ENCODE data around the gene SLC10A6. TPM values are rescaled to one million over a fixed set of nuclear protein-coding genes. Genes with fewer than 3 reads are reported as not detected.
A peak's percentile ranks its signal among the peaks of the same experiment; 100 is the strongest.

SLC10A6 gene
- total and polyA plus RNA-seq, 9 of the 15 experiments (the other 6 are each of a cell fraction or from before 2014, with no cell fraction given) = not detected

DNA sequence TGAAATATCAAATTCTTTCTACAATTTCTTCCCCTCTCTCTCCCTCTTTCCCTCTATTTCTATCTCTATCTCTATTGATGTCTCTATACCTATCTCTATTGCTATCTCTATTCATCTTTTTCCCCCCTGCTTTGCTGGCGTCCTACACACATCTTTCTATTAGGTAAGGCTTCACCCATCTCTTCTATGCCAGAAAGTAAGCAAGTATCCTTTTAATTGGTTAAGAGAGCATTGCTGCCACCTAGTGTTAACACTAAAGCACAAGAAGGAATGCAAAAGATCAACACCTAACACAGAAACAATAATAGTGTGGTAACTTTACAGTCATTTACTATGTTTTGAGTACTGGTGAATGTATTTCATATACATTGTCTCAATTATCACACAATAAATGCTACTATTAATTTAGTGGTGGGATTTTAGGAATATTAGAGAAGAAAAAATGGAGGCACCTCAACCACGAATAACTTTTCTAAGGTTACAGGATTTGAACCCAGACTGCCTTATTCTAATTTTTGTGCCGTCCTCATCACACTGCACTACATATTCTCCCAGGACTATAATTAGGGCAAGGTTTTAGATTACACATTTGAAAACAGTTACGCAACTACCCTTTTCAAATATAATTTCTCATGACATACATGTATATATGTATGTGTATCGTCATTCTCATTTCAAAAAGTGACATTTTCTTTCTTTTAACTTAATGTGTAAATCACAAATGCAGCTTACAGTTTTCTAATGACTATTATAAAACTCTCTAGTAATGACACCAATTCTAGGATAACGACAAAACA is 46.7 kb upstream of the SLC10A6 start:
- POLR2A ChIA-PET = interaction anchor here (1.4 kb wide), 1 partner anchor 400 kb away, joined by 3 read pairs; no protein-coding TSS in a partner anchor
- intact Hi-C loops (cut with micrococcal nuclease) = loop anchor here (1.0 to 5.0 kb wide), 3 partner anchors 104 to 400 kb away; no protein-coding TSS in a partner anchor
- Histone ChIP-seq H3K9ac (ENCODE audit: insufficient read depth in 1 of 2, low read depth in 2 of 2, low read length in 2 of 2) (no peak overlapping the region), H3K4me2 (ENCODE audit: insufficient read depth, low read length) (no peak overlapping the region), H4K20me1 (replicated peaks; ENCODE audit: control insufficient read depth, insufficient read depth, low read length) (no peaks in the 10 kb centered on the region), H3K4me1 (replicated peaks in 1 of 2; ENCODE audit: control insufficient read depth in 2 of 2, insufficient read depth in 2 of 2, low read length in 2 of 2) (peaks cover 6 to 10% of the 10 kb centered on the region in 2 experiments; a peak in 3 of 5 replicates), H3K27ac (ENCODE audit: extremely low read depth, low read depth, low read length) (no peak overlapping the region), H3K4me3 (no peak overlapping the region), H3K9me1 (ENCODE audit: control insufficient read depth, insufficient read depth, low read length) (no peaks in the 10 kb centered on the region), H3K36me3 (ENCODE audit: control insufficient read depth, insufficient read depth, low read length) (no peaks in the 10 kb centered on the region), H3K9me3 (replicated peaks; ENCODE audit: control insufficient read depth, insufficient read depth, low read depth, low read length) (no peaks in the 10 kb centered on the region), H2AFZ (ENCODE audit: low read depth, low read length) (no peak overlapping the region), H3K27me3 (ENCODE audit: control insufficient read depth in 2 of 2, insufficient read depth in 2 of 2, low read length in 2 of 2) (no peaks in the 10 kb centered on the region; a peak in 2 of 5 replicates), H3K79me2 (ENCODE audit: control insufficient read depth, insufficient read depth, low read length) (no peaks in the 10 kb centered on the region)
- DNase-seq (ENCODE audit: extremely low read depth in 1 of 4, low spot score in 3 of 4) (peak; percentile 46 to 72 (median 50)), FAIRE-seq (peak; percentile 85), ATAC-seq (peak; percentile 62)
- CTCF ChIA-PET (ENCODE audit: low intra/inter-chr PET ratio) = interaction anchor here (0.6 to 2.2 kb wide), 7 partner anchors 243 to 672 kb away, joined by 3 to 18 read pairs (median 4); partner anchors contain the start of gene PTPN13
- 33% methylated on average over 6 of the region's 6 CpGs for WGBS (ENCODE audit: insufficient coverage, low coverage, missing lambda C conversion rate)
- BruUV-seq (replicated peaks) = no TSS peak
- in situ Hi-C loops (cut with MboI) = loop anchor here (5.0 to 10.0 kb wide), 2 partner anchors 404 to 949 kb away; no protein-coding TSS in a partner anchor
- TF ChIP-seq ZNF263 (CRISPR knock-in tag; IDR thresholded peaks at IDR 0.05; ENCODE audit: borderline replicate concordance) (no peak), SP2 (IDR thresholded peaks at IDR 0.05; ENCODE audit: extremely low read depth, low read depth, low read length, poor library complexity, severe bottlenecking) (no peak), FOXK2 (conservative IDR thresholded peaks at IDR 0.05 in 1 of 2, IDR thresholded peaks at IDR 0.05 in 1 of 2; ENCODE audit: low read depth in 2 of 2) (peak; percentile 59 to 64; a peak in 2 of 4 replicates), TAF9B (IDR thresholded peaks at IDR 0.05; ENCODE audit: partially characterized antibody) (no peak), HMGN3 (IDR thresholded peaks at IDR 0.05; ENCODE audit: borderline replicate concordance, extremely low read depth, insufficient read length, low read depth, low read length) (no peak), CEBPB (tag; IDR thresholded peaks at IDR 0.05) (no peak; the same call in 1 of the 2 replicates), TARDBP (IDR thresholded peaks at IDR 0.05) (no peak)
- TF ChIP-seq, protein P1, sequence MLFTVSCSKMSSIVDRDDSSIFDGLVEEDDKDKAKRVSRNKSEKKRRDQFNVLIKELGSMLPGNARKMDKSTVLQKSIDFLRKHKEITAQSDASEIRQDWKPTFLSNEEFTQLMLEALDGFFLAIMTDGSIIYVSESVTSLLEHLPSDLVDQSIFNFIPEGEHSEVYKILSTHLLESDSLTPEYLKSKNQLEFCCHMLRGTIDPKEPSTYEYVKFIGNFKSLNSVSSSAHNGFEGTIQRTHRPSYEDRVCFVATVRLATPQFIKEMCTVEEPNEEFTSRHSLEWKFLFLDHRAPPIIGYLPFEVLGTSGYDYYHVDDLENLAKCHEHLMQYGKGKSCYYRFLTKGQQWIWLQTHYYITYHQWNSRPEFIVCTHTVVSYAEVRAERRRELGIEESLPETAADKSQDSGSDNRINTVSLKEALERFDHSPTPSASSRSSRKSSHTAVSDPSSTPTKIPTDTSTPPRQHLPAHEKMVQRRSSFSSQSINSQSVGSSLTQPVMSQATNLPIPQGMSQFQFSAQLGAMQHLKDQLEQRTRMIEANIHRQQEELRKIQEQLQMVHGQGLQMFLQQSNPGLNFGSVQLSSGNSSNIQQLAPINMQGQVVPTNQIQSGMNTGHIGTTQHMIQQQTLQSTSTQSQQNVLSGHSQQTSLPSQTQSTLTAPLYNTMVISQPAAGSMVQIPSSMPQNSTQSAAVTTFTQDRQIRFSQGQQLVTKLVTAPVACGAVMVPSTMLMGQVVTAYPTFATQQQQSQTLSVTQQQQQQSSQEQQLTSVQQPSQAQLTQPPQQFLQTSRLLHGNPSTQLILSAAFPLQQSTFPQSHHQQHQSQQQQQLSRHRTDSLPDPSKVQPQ (CRISPR knock-in tag; IDR thresholded peaks at IDR 0.05; ENCODE audit: borderline replicate concordance) = no peak
- TF ChIP-seq, protein P2, sequence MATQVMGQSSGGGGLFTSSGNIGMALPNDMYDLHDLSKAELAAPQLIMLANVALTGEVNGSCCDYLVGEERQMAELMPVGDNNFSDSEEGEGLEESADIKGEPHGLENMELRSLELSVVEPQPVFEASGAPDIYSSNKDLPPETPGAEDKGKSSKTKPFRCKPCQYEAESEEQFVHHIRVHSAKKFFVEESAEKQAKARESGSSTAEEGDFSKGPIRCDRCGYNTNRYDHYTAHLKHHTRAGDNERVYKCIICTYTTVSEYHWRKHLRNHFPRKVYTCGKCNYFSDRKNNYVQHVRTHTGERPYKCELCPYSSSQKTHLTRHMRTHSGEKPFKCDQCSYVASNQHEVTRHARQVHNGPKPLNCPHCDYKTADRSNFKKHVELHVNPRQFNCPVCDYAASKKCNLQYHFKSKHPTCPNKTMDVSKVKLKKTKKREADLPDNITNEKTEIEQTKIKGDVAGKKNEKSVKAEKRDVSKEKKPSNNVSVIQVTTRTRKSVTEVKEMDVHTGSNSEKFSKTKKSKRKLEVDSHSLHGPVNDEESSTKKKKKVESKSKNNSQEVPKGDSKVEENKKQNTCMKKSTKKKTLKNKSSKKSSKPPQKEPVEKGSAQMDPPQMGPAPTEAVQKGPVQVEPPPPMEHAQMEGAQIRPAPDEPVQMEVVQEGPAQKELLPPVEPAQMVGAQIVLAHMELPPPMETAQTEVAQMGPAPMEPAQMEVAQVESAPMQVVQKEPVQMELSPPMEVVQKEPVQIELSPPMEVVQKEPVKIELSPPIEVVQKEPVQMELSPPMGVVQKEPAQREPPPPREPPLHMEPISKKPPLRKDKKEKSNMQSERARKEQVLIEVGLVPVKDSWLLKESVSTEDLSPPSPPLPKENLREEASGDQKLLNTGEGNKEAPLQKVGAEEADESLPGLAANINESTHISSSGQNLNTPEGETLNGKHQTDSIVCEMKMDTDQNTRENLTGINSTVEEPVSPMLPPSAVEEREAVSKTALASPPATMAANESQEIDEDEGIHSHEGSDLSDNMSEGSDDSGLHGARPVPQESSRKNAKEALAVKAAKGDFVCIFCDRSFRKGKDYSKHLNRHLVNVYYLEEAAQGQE (IDR thresholded peaks at IDR 0.05; ENCODE audit: borderline replicate concordance) = peak; percentile 76
- TF ChIP-seq, protein P2 (CRISPR knock-in tag; IDR thresholded peaks at IDR 0.05; ENCODE audit: low read depth) = no peak
